ENCODE results near the gene MPL.

DNA sequence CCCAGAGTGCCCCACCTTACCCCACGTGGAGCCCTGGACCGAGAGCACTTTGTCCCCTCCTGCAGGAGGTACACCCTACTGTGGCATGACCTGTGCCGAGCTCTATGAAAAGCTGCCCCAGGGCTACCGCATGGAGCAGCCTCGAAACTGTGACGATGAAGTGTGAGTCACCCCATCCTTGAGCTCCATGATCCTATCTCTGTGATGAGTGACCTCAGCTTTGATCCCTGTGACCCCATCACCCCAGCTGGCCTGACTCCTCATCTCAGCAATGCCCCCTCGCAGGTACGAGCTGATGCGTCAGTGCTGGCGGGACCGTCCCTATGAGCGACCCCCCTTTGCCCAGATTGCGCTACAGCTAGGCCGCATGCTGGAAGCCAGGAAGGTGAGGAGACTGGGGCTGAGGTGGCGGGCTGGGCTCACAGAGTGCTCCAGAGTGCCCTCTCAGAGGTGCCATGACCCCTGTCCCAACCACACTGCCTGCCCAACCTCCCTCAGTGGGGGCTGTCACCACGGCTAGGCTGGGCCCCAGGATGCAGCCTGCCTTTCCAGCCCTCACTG is 16.2 kb upstream of the MPL start:
- TF ChIP-seq POLR2A (IDR thresholded peaks at IDR 0.05; ENCODE audit: low read depth, low read length) = no peak
- no peak for TF ChIP-seq POLR2AphosphoS5 (IDR thresholded peaks at IDR 0.05; ENCODE audit: low read depth, low read length)
- TF ChIP-seq TAF1 (IDR thresholded peaks at IDR 0.05; ENCODE audit: borderline replicate concordance, low read depth, low read length) = no peak
